Neural cell (in vitro differentiated cells): ENCODE results near the gene CD37.

Source experiments
- CTCF ChIP-seq: fragments of 450-650 bp; IDR thresholded peaks from 2 replicates; pipeline ENCODE4 v1.5.1; 2014; ENCODE audit warnings: antibody characterized with exemption, mild to moderate bottlenecking, moderate library complexity; ENCODE audit not compliant: poor library complexity, severe bottlenecking
- EP300 ChIP-seq: fragments of 450-650 bp; conservative IDR thresholded peaks from 2 replicates; pipeline ENCODE4 v1.6.1; 2014; ENCODE audit warnings: antibody characterized with exemption, mild to moderate bottlenecking, moderate library complexity; ENCODE audit not compliant: poor library complexity, severe bottlenecking
- POLR2AphosphoS5 ChIP-seq: IDR thresholded peaks from 2 replicates; pipeline ENCODE4 v1.6.1; 2012

GRCh38 chr19:49301866-49302252 is 33.3 kb upstream of the CD37 start:
- no peak for TF ChIP-seq POLR2AphosphoS5
- TF ChIP-seq CTCF = no peak
- no peak for TF ChIP-seq EP300
